HG03378 (cell line): Measurements from ENCODE around the gene RPL28.
"Not testable (repeated sequence)": the region's sequence is repeated elsewhere in the genome, so short reads cannot be mapped to it uniquely, and the experiment has no call there.

ENCODE experiments used
- ATAC-seq: cut with Tn5 transposase; IDR thresholded peaks from one replicate; pipeline ENCODE4 v1.9.1; 2021; ENCODE audit warnings: mild to moderate bottlenecking, moderate library complexity; ENCODE audit not compliant: unreplicated experiment

Gene RPL28

DNA sequence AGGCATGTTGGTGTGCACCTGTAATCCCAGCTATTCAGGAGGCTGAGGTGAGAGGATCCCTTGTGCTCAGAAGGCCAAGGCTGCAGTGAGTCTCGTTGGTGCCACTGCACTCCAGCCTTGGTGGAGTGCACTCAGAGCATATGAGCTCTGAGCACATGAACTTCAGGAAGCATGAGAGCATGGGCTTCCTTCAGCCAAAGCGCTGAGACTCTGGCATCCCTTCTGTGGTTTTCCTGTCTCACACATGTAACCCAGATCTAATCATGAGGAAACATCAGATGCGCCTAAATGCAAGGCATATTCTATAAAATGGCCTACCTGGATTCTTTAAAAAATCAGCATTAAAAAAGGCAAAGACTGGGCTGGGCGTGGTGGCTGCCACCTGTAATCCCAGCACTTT is 35.5 kb downstream of the RPL28 start:
- not testable (repeated sequence) for ATAC-seq

DNA sequence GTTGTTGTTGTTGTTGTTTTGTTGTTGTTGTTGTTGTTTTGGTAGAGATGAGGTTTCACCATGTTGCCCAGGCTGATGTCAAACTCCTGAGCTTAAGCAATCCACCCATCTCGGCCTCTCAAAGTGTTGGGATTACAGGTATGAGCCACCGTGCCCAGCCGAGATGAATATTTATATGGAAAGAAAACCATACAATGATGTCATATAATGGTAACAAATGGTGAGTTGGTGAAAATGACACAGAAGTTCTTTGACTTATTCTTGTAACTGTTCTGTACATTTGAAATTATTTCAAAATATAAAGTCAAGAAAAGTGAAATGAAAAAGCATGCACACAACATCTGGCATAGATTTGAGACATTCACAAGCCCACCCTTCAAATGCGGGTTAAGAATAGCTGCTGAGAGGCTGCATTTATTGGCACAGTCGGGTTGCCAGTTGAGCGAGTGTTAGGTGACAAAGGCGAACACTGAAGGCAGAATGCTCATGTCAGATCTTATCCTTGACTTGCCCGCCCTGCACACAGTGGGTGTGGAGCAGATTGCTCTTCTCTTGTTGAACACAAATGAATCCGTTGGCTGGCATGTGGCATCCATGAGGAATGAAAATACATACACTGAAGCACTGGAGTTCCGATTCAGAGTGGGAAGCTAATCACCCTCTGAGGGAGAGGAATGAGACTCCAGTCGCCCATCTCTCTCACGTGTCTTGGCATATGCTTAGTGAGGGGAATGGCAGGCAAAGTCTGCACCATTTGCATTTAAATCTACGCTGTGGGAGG is 37.7 kb downstream of the RPL28 start:
- no peak for ATAC-seq

DNA sequence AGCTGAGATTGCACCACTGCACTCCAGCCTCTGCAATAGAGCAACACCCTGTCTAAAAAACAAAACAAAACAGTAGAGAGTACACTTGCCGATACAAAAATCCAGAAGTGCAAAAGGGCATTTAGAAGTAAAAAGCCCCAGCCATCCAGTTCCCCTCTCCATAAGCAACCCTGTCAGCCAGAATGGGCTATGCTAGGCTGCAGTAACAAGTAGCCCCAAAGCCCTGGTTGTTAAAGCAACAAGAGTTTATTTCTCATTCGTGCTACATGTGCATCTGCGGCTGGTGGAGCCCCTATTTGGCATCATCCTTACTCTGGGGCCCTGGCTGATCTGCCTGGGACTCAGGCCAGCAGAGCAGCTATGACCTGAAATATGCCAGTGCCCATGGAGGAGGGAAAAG is 38.8 kb downstream of the RPL28 start:
- no peak for ATAC-seq

DNA sequence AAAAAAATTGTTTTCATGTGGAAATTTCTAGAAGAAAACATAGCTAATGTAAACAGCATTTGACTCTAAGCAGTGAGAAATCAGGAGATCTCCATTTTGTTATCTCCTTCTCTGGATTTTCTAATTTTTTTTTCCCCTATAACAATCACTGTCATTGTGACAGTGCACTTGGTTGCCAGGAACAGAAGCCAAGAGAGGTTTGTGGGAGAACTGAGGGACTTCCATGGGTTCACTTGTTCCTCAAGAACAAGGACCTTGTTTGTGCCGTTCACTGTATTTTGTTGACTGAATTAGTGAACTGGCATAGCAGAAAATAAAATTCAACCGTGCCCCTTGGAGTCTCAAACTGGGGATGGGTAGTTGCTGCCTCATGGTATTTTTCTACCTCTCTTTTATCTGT is 40.3 kb downstream of the RPL28 start:
- ATAC-seq: no peak

DNA sequence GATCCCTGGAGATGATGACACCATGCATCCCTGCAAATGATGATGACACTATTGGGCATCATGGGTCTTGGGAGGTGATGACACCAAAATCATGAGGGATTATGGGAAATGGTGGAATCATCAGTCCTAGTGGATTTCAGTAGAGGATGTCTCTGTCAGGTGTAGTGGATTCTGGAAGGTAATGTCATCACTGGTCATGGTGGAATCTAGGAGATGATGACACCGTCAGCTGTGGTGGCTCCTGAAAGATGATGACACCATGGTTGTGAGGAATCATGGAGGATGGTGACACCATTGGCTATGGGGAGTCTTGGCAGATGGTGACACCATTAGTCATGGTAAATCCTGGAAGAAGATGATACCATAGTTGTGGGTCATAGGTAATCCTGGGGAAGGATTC is 45.5 kb downstream of the RPL28 start:
- ATAC-seq: no peak

DNA sequence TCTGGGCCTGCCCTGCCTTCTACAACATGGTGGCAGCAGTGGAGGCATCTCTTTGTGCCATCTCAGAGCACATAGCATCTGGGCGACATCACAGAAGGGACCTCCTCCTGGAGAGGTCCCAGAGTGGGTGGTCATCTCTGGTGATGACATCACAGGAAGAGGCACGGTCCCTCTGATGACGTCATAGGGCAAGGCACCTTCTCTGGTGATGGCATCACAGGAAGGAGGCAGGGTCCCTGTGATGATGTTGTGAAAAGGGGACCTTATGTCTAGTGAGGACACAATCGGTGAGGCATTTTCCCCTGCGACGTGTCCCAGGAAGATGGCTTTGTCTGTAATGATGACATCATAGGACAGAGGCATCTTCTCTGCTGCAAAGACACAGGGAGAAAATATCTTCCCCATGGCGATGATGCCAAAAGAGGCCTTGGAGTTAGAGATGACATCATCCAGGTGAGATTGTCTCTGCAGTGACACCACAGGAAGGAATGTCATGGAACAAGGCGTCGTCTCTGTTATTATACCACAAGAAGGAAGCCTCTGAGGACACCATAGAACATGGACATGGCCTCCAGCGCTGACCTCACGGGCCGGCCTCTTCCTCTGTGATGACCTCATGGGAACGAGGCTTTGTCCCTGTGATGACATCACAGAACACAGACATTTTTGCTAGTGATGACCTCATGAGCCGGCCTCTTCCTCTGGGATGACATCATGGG is 46.7 kb downstream of the RPL28 start:
- no peak for ATAC-seq

DNA sequence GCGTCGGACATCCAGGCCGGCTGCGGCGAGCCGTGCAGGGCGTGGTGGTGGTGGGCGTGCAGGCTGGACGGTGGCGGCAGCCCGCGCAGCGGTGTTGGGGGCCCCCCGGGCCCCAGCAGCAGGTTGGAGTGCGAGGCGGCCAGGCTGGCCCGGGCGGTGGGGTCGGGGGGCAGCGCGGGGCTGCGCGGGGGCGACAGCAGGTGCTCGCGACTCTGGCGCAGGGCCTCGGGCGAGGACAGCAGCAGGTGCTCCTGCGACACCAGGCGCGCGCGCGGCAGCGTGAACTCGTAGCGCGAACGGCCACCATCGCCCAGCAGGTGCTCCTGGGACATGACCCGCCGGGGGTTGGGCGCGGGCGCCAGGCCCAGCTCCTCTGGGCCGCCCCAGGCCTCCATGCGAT is 47.6 kb downstream of the RPL28 start:
- no peak for ATAC-seq

DNA sequence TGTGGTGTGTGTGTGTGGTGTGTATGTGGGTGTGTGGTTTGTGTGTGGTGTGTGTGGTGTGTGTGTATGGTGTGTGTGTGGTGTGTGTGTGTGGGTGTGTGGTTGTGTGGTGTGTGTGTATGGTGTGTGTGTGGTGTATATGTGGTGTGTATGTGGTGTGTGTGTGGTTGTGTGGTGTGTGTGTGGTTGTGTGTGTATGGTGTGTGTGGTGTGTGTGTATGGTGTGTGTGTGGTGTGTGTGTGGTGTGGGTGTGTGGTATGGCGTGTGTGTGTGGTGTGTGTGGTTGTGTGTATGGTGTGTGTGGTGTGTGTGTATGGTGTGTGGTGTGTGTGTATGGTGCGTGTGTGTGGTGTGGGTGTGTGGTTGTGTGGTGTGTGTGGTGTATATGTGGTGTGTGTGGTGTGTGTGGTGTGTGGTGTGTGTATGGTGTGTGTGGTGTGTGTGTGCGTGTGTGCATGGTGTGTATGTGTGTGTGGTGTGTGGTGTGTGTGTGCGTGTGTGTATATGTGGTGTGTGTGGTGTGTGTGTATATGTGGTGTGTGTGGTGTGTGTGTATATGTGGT is 48.7 kb downstream of the RPL28 start:
- ATAC-seq: no peak

DNA sequence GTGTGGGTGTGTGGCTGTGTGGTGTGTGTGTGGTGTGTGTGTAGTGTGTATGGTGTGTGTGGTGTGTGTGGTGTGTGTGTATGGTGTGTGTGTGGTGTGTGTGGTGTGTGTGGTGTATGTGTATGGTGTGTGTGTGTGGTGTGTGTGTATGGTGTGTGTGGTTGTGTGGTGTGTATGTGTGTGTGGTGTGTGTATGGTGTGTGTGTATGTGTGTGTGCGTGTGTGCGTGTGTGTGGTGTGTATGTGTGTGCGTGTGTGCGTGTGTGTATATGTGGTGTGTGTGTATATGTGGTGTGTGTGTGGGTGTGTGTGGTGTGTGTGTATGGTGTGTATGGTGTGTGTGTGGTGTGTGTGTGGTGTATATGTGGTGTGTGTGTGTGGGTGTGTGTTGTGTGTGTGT is 49.3 kb downstream of the RPL28 start:
- no peak for ATAC-seq

DNA sequence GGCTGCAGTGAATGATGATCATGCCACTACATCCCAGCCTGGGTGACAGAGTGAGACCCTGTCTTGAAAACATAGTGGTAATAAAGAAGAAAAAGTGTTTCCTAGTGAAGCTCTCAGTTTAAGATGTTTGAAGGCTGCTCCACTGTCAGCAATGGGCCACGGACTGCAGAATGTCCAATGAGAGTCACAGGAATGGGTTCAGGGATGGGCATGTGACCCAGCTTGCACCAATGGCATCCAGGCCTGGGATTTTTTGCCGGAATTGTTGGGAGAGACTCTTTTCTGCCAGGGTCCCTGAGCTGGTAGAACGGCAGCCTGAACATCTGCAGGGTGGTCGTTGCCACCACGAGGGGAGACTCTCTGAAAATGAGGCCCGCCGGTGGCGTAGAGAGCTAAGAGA is 51.1 kb downstream of the RPL28 start:
- no peak for ATAC-seq

DNA sequence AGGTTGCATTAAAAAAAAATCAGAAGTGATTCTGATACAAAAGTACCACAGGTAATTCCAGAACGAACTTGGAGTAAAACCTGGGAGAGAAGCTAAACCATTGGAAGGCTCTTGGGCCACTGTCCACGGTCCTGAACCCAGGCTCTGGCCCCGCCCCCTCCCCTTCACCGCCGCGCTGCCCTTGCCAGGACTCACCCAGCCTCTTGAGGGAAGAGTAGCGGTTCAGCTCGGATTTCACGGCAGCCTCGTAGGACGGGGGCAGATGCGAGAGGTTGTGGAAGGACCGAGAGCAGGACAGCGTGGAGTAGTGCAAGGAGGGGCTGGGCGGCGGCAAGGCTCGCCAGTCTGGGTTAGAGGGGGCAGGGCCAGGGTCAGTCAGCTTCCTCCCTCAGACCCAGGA is 51.7 kb downstream of the RPL28 start:
- ATAC-seq: no peak

DNA sequence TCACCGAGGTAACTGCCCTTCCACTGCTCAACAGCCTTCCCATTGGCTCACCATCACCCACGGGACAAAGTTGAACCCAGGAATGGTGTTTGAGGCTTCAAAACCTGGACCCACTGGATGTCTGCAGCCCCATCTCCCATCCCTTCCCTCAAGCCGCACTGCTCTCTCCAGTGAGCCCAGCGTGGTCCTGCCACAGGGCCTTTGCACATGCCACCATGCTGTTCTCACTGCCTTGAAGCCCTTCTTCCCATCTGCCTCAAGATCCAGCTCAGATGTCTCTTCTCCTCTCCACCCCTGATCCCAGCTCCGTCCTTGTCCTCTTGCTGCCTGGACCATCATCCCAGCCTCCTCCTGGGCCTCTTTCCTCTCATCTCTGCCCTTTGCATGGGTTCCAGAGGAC is 53.3 kb downstream of the RPL28 start:
- no peak for ATAC-seq

DNA sequence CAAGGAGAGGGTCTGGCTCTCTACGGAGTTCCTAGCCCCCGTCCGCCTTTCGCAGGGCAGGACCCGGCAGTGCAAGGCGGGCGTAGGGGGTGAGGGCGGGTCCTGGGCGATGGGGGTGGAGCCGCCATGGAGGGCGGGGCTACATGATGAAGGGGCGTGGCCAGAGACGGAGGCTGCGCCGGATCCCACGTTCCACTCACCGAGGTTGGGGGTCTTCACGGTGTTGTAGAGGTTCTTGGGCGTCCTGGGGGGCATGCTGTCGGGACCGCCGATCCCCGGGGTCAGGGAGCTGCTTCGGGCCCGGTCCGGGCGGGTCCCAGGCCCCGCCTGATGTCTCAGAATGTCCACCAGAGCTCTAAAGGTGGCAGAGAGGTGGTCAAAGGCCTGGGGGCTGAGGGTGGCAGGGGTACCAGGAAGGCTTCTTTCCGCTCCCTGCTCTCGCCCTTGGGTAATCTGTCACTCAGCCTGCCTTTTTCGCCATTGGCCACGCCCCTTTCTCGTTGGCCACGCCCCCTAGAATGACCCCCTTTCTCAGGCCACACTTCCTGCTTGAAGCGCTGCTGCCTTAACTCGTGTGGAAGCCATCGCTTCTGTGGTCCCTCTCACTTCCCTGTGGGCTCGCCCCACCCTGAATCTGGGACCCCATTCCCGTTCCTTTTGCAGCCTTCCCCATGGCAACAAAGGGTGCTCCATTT is 54.8 kb downstream of the RPL28 start:
- no peak for ATAC-seq

DNA sequence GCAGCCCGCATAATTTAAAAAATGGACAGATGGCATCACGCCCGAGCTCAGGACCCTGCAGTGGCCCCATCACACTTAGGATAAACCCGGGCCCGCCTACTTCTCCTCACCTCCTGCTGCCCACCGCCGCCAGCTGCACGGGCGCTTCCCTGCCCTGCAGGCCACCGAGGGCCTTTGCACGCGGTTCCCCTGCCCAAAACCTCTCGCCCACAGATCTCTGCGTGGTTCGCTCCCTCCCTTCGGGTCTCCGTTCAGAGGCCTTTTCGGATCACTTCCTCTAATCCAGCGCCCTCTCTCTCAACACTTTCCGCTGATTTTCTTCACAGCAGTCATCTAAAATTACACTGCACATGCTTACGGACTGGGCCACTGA is 55.6 kb downstream of the RPL28 start:
- no peak for ATAC-seq

DNA sequence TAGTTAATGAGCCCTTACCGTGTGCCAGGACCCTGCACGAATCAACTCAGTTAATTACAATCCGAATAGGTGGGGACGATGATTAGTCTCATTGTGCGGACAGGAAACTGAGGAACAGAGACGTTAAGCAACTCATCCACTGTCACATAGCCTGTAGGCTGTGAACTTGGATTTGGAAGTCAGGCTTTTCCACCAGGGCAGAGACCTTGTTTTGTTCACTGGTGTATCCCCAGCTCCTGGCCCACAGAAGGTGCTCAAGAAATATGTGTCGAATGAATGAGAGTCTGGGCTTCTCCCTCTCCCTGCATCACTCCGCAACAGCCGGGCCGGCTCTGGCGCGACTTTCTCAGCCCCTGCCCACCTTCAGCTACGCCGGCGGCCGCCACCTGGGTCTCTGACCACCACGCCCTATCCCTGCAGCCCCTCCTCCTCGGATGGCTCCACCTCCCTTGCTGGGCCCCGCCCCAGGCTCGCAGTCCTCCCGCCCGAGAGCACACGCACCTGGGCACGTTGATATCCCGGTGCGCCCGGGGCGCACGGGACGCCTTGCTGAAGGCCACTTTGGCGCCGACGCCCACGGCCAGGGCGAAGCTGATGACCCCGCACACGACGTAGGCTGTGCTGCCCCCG is 56.1 kb downstream of the RPL28 start:
- ATAC-seq: no peak

DNA sequence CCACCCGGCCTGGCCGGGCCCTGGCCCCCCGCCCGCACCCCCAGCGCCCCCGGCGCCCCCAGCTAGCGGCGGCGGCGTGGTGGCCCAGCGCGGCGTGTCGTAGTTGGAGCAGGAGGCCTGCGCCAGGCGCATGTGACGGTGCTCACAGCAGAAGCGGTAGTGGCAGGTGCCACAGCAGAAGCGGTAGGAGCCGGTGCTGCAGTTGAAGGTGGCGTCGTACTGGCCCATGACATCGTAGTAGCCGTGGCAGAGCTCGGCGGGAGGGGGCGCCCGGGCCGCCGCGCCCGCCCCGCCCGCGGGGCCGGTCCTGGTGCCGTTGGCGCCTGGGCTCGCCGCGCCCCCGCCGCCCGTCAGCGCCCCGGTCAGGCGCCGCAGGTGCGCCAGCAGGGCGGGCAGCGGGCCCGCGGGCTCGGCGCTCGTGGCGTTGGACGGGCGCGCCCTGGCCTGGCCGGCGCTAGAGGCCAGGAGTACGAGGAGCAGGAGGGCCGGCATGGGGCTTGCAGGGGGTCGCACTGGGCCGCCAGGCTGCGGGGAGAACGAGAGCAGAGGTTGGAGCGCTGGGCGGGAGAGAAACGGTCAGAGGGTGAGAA is 56.7 kb downstream of the RPL28 start:
- ATAC-seq: no peak

DNA sequence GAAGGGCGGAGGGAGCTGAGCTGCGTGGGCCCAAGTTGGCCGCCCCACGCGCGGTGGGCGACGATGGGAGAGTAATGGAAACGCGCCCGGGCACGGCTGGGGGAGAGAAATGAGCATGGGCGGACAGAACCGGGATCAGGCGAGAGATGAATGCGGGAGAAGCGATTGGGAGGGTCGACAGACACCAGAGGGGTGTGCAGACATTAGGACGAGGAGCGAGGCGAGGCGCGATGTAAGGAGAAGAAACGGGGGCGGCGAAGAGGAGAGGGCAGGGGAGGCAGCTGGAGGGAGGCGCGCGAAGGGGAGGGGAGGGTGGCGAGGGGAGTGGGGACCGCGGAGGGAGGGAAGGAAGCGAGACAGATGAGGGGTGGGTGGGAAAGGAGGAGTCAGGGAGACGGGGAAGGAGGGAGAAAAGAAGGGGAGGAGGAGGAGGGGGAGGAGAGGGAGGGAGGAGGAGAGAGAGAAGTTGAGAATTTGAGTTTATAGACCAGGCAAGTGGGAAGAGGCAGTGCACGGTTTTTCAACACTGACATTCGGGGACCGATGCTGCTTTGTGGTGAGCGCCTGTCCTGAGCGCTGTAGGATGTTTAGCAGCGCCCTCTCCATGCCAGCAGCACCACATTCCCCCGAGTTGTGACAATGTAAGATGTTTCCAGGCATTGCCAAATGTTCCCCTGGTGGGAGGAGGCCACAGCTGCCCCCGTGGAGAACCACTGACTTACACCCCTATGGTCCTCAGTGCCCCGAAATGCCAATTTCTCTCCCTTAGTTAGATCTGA is 57.5 kb downstream of the RPL28 start, which contains the start of gene SHISA7:
SHISA7 (minus strand) TSS at position 256 of the 779 bp plus-strand sequence. CDS start 437 bp downstream, outside the sequence.
- ATAC-seq: no peak

DNA sequence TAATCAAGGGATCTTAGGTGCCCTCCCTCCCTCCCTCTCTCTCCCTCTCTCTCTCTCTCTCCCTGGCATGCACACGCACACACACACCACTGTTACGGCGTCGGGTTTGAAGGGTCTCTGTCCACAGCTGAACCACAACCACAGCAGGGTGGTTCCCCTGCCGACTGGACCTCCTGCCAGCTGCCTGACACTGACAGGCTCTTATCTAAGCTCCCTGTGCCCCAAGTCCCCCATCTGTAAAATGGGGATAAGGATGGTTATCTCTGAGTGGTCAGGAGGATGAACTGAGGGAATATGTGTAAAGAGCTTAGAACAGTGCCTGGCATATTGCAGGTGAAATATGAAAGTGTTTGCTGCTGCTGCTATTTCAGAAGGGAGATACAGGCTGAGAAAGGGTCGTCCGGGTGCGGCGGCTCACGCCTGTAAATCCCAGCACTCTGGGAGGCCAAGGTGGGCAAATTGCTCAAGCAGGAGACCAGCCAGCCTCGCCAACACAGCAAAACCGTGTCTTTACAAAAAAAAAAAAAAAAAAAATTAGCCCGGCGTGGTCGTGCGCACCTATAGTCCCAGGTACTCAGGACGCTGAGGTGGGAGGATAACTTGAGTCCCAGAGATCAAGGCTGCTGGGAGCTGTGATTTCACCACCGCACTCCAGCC is 58.2 kb downstream of the RPL28 start:
- no peak for ATAC-seq

DNA sequence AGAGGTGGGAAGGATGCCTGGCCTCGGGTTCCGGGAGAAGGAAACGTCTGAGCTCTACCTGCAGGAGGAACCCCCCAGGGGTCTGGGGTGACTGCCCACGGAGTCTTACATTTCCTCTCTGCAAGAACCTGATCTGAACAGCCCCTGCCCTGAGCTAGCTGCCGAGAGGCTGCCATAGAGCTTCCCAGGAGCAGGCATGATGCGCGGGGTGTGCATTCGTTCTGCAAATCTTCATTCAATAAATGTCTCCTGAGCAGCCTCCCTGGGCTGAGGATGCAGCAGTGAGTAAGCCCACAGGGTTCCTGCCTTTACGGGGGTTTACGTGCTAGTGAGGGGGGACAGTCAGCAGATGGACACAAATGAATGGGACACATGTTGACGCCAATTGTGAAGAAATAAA is 58.9 kb downstream of the RPL28 start:
- no peak for ATAC-seq
